HCT116 (cell line): Measurements from ENCODE around the gene PTPRO.

Experiments
- EZH2 ChIP-seq: fragments of 200-600 bp; sonication (generic); IDR thresholded peaks from 2 replicates; pipeline ENCODE4 v1.6.1; 2017; ENCODE audit warnings: antibody characterized with exemption, mixed run types
- POLR2AphosphoS5 ChIP-seq: IDR thresholded peaks from 2 replicates; pipeline ENCODE4 v1.6.1; 2011; ENCODE audit warnings: mild to moderate bottlenecking, low read depth, low read length, moderate library complexity
- TF ChIP-seq, protein P1 (sequence below), 3 experiments: fragments of 200-600 bp in 1 of 3; sonication (generic) in 1 of 3; IDR thresholded peaks in 2 of 3; conservative IDR thresholded peaks in 1 of 3; 2 replicates each; pipeline ENCODE4 v1.5.1; 2012 to 2017; ENCODE audit warnings: low read depth in 2 of 3, low read length in 2 of 3, antibody characterized with exemption in 1 of 3, borderline replicate concordance in 1 of 3, control low read depth in 1 of 3, mild to moderate bottlenecking in 1 of 3, mixed read lengths in 1 of 3, mixed run types in 1 of 3, moderate library complexity in 1 of 3; ENCODE audit not compliant: insufficient read depth in 1 of 3
- TF ChIP-seq, protein P2 (sequence below): IDR thresholded peaks from 2 replicates; pipeline ENCODE4 v1.6.1; 2012; ENCODE audit warnings: low read depth

DNA sequence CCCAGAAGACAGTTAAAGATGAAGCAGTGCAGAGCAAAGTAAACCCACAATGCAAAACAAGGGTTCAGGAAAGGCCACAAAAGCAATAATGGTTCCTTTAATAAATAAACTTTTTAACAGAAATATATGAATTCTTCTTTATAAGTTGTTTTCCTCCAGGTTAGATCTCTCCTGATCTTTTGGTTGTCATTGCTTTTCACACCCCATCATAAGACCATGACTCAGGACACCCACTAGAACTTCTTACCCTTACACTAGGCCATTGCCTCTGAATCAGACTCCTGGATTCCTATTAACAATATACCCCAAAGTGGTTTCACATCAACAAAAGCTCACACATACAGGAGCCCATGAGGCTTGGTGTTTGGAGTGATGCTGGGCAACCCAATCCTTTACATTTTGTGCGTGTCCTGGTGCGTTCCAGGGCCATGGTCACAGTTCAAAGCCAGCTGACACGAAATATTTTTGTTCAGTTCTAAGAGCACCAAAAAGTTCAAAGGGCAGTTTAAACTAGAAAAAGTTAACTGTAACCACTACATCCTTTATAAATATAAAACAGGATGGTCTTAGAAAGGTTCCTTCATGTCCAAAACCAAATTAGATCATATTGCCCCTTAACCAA is 279.9 kb downstream of the PTPRO start:
- no peak for TF ChIP-seq EZH2
- TF ChIP-seq, protein P1, sequence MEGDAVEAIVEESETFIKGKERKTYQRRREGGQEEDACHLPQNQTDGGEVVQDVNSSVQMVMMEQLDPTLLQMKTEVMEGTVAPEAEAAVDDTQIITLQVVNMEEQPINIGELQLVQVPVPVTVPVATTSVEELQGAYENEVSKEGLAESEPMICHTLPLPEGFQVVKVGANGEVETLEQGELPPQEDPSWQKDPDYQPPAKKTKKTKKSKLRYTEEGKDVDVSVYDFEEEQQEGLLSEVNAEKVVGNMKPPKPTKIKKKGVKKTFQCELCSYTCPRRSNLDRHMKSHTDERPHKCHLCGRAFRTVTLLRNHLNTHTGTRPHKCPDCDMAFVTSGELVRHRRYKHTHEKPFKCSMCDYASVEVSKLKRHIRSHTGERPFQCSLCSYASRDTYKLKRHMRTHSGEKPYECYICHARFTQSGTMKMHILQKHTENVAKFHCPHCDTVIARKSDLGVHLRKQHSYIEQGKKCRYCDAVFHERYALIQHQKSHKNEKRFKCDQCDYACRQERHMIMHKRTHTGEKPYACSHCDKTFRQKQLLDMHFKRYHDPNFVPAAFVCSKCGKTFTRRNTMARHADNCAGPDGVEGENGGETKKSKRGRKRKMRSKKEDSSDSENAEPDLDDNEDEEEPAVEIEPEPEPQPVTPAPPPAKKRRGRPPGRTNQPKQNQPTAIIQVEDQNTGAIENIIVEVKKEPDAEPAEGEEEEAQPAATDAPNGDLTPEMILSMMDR (IDR thresholded peaks at IDR 0.05 in 2 of 3, conservative IDR thresholded peaks at IDR 0.05 in 1 of 3; ENCODE audit: borderline replicate concordance in 1 of 3, insufficient read depth in 1 of 3, low read depth in 2 of 3, low read length in 2 of 3), result no peak
- TF ChIP-seq, protein P2, sequence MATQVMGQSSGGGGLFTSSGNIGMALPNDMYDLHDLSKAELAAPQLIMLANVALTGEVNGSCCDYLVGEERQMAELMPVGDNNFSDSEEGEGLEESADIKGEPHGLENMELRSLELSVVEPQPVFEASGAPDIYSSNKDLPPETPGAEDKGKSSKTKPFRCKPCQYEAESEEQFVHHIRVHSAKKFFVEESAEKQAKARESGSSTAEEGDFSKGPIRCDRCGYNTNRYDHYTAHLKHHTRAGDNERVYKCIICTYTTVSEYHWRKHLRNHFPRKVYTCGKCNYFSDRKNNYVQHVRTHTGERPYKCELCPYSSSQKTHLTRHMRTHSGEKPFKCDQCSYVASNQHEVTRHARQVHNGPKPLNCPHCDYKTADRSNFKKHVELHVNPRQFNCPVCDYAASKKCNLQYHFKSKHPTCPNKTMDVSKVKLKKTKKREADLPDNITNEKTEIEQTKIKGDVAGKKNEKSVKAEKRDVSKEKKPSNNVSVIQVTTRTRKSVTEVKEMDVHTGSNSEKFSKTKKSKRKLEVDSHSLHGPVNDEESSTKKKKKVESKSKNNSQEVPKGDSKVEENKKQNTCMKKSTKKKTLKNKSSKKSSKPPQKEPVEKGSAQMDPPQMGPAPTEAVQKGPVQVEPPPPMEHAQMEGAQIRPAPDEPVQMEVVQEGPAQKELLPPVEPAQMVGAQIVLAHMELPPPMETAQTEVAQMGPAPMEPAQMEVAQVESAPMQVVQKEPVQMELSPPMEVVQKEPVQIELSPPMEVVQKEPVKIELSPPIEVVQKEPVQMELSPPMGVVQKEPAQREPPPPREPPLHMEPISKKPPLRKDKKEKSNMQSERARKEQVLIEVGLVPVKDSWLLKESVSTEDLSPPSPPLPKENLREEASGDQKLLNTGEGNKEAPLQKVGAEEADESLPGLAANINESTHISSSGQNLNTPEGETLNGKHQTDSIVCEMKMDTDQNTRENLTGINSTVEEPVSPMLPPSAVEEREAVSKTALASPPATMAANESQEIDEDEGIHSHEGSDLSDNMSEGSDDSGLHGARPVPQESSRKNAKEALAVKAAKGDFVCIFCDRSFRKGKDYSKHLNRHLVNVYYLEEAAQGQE, result no peak
- TF ChIP-seq POLR2AphosphoS5, result no peak
